Activated naive CD8-positive, alpha-beta T cell treated with anti-CD3 and anti-CD28 coated beads, Interleukin-2, amount 10 ng/mL, durations not matched to agents 7 days and 5 days (primary cell): ENCODE measurements around the gene SSU72. TPM values are rescaled to one million over a fixed set of nuclear protein-coding genes. Genes with fewer than 3 reads are reported as not detected.

Experiments used
- ATAC-seq: fragments of 150-1000 bp; cut with Tn5 transposase; one replicate; pipeline ENCODE4 v1.10.0; 2021; ENCODE audit warnings: low read depth, moderate library complexity
- POLR2A ChIA-PET: fragments of 350-600 bp; sonication (Branson Sonifier 250); formaldehyde crosslinking; loops from one replicate; lab custom pipeline; 2021; ENCODE audit warnings: antibody characterized with exemption; lab: Charles Lee
- DNase-seq: peaks from one replicate; pipeline ENCODE4 v3.0.0; 2021
- H3K27ac Mint-ChIP-seq: one replicate; pipeline ENCODE4 v1.8.0; 2022; ENCODE audit warnings: mild to moderate bottlenecking, mixed read lengths
- H3K27me3 Mint-ChIP-seq: one replicate; pipeline ENCODE4 v1.8.0; 2022; ENCODE audit warnings: mild to moderate bottlenecking, moderate library complexity, mixed read lengths
- H3K36me3 Mint-ChIP-seq: one replicate; pipeline ENCODE4 v1.8.0; 2021; ENCODE audit warnings: mild to moderate bottlenecking, mixed read lengths
- H3K4me1 Mint-ChIP-seq: one replicate; pipeline ENCODE4 v1.8.0; 2021; ENCODE audit warnings: mixed read lengths
- H3K4me3 Mint-ChIP-seq: one replicate; pipeline ENCODE4 v1.8.0; 2022; ENCODE audit warnings: mild to moderate bottlenecking, moderate library complexity, mixed read lengths
- H3K9me3 Mint-ChIP-seq: one replicate; pipeline ENCODE4 v1.8.0; 2021; ENCODE audit warnings: mixed read lengths
- total RNA-seq, 2 experiments: library from RNA; stranded (reverse); gene quantifications; one replicate each; pipeline ENCODE4 v1.2.3, GENCODE V29; 2021

SSU72 gene
- total RNA-seq, 2 experiments from 2014 or later = 118 TPM

DNA sequence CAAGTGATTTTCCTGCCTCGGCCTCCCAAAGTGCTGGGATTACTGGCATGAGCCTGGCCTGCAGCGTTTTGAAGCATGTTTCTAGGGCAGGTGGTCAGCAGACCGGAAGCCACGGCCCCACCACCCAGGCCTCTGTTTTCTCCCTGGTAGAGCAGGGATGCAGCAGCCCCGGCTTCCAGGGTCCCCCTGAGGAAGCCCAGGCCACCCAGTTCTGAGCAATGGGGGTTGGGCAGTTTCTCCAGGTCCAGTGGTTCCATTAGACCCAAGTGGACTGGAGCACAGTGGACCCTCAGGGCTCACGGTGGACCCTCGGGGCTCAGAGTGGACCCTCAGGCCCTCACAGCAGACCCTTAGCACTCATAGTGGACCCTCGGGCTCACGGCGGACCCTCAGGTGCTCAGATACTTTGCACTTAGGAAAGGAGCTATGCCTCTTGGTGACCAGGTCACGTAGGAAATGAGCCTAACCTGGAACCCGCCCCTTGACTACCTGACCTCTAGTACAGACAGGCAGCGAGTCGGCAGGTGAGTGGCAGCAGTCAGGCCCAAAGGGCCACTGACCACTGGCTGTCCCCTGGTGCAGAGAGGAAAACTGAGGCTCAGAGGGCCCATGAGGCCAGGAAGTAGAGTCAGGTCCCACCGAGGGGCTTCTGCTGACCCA lies 29.8 kb upstream of the SSU72 start:
- Mint-ChIP-seq H3K27ac (peak overlapping the region; percentile 32), H3K27me3 (peaks cover 3% of the 10 kb centered on the region), H3K4me1 (peaks cover 8% of the 10 kb centered on the region), H3K9me3 (no peaks in the 10 kb centered on the region), H3K4me3 (no peak overlapping the region), H3K36me3 (no peaks in the 10 kb centered on the region)
- POLR2A ChIA-PET = interaction anchor here (0.7 to 1.1 kb wide), 2 partner anchors 10 to 539 kb away, joined by 5 to 10 read pairs; partner anchors contain the start of gene MIB2
- DNase-seq = no peak
- no peak for ATAC-seq

DNA sequence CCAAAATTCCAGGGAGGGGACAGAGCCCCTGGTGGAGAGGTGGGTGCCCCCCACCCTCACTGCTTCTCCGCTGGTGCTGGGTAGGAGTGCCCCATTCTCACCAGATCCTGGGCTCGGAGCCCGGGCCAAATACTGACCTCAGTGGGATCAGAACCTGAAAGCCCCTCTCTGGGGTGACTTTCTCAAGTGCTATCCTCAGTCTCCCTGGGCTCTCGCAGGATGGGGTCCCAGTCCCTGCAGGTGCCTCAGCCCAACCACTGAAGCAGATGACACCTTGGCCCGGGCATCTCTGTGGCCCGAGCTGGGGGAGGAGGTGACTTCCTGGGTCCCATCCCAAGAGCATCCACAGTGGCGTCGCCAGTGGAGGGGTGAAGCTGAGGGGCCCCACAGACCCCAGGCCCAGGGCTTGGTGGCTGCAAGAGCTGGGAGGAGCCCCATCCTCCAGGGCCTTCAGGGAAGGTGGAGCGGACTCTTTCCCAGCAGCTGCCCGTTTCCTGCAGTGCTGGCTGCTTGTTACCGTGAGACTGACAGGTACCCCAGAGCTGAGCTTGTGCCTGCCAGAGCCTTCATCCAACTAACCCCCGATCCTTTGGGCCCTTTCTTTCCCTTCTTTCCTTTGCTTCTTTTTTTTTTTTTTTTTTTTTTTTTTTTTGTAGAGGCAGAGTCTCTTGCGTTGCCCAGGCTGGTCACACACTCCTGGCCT lies 29.2 kb upstream of the SSU72 start:
- H3K9me3 Mint-ChIP-seq = no peaks in the 10 kb centered on the region
- peak; percentile 33 for DNase-seq
- POLR2A ChIA-PET = interaction anchor here (0.7 to 2.6 kb wide), 3 partner anchors 11 to 538 kb away, joined by 5 to 8 read pairs (median 5); partner anchors contain the start of gene MIB2
- H3K27me3 Mint-ChIP-seq = peaks cover 5% of the 10 kb centered on the region
- no peak for ATAC-seq
- no peak overlapping the region for H3K4me3 Mint-ChIP-seq
- no peak overlapping the region for H3K27ac Mint-ChIP-seq
- H3K36me3 Mint-ChIP-seq = no peaks in the 10 kb centered on the region
- H3K4me1 Mint-ChIP-seq = peaks cover 10% of the 10 kb centered on the region

DNA sequence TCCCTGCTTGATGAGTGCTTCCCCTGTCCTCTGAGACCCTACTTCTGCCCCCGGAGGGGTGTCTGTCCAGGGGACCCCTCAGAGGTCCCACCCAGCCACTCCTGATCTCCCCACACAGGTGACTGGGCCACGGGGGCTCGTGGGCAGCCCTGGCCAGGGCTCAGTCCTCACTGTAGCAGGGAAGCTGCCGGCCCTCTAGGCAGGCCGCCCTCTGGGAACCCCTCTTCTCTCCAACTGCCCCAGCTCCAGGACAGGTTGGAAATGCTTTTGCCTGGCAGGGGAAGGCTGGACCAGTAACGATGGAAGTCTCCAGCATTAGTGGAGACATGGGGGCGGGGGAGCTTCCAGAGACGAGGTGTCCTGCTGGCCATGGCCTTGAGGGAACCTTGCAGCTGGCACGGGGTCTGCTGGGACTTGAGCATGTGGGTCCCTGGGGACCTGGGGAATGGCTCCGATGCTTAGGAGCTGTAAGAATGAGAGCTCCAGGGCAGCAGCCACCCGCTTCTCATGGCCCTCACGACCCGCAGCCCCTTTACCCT lies 28.4 kb upstream of the SSU72 start:
- Mint-ChIP-seq H3K9me3 (no peaks in the 10 kb centered on the region), H3K4me1 (peaks cover 10% of the 10 kb centered on the region), H3K4me3 (no peak overlapping the region), H3K27me3 (peaks cover 9% of the 10 kb centered on the region), H3K27ac (no peak overlapping the region), H3K36me3 (no peaks in the 10 kb centered on the region)
- POLR2A ChIA-PET = interaction anchor here (1.1 to 2.6 kb wide), 2 partner anchors 12 to 23 kb away, joined by 5 to 8 read pairs; partner anchors contain the start of gene MIB2
- ATAC-seq (no peak), DNase-seq (peak; percentile 34)

DNA sequence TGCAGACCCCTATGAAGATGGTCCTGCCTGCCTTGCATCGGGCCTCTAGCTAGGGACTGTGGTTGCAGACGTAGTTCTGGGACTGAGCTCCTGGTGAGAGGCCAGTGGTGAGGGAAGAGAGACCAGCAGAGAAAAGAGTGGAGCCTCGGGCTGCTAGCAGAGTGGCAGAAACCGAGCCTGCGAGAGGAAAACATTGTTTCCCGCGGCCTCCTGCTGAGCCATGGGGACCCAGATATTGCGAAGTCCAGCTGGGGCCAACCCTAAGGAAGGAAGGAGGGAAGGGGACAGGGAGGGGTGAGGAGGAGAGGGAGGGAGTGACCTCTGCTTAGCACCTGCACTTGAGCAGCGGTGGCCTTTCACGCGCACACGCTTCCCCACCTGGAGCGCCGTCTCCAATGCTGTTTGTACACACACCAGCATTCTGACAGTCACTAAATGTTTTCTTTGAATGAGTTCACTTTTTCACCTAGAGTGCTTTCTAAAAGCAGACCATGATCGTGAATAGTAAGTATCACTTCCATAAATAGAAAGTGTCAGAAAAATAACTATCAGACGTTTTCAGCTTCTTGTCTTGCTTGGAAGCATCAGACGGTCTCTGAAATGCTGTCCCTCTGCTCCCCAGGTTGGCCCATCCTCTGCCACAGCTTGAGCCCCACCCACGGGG lies 27.8 kb upstream of the SSU72 start:
- no peak overlapping the region for H3K27ac Mint-ChIP-seq
- no peak overlapping the region for H3K4me3 Mint-ChIP-seq
- no peak for DNase-seq
- H3K9me3 Mint-ChIP-seq = no peaks in the 10 kb centered on the region
- ATAC-seq = no peak
- H3K27me3 Mint-ChIP-seq = peaks cover 9% of the 10 kb centered on the region
- H3K36me3 Mint-ChIP-seq = no peaks in the 10 kb centered on the region
- H3K4me1 Mint-ChIP-seq = peaks cover 9% of the 10 kb centered on the region
- POLR2A ChIA-PET = interaction anchor here (2.6 kb wide), 1 partner anchor 13 kb away, joined by 8 read pairs; the partner anchor contains the start of gene MIB2

DNA sequence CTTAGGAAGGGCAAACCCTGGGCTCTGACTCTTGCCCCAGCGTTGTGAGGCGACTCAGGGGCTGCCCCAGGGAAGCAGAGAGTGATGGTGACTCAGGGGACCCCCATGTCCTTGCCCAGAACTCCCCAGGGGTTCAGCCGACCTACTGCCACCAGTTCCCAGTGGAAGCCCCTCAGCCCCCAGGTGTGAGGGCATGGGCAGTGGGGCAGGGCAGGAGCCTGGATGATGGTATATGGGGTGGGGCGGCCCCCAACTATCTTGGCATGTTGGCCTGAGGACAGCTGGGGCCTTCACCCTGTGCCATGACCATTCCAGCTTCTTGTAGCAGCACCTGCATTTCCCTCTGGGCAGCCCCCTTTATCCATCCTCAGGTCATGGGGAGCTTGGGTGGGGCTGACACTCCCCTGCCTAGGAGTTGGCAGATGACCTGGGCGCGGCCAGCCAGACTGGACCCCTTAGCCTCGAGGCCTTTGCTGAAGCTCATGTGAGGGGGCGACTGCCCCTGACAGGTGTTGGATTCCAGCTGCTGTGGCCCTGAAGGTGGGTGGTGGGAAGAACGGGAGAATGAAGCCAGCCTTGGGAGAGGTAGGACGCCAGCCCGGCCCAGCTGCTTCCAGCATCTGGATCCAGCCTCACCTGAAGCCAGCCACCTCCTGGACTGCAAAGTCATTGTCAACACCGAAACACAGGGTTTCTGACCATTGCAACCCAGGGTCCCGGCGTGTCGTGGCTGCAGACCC lies 27.1 kb upstream of the SSU72 start:
- DNase-seq (no peak), ATAC-seq (no peak)
- Mint-ChIP-seq H3K4me3 (no peak overlapping the region), H3K9me3 (no peaks in the 10 kb centered on the region), H3K36me3 (no peaks in the 10 kb centered on the region), H3K27ac (no peak overlapping the region), H3K27me3 (peaks cover 9% of the 10 kb centered on the region), H3K4me1 (peaks cover 4% of the 10 kb centered on the region)
- POLR2A ChIA-PET = interaction anchor here (2.6 kb wide), 1 partner anchor 13 kb away, joined by 8 read pairs; the partner anchor contains the start of gene MIB2

DNA sequence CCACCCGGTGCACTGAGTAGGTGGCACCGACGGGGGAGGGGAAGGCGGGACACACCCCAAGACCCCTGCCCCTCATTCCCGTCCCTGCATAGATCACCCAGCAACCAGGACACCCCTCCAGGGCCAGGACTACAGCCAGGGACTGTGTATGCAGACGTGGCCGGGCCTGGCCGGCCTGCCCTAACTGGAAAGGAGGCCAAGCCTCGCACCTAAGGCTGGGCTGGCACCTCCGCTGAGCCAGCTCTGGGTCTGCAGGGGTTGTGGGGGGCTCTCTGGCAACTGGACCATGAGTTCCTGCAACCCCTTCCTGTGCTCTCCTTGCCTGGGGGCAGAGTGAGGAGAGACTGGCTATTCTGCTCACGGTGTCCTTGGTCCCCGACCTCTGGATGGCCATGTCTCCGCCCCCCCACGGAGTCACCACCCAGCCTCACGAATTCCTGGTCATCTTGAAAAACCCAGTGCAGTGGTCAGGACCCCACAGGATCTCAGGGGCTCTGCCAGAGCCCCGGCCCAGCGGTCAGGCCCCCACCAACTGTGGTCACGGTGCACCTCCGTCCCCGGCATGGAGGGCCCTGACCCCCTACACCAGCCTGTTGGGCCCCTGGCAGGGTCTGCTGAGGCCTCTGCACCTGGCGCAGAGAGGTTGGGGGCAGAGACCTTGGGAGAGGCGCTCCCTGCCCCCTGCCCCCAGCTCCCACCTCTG lies 26.3 kb upstream of the SSU72 start:
- Mint-ChIP-seq H3K4me3 (peak overlapping the region; percentile 58), H3K36me3 (no peaks in the 10 kb centered on the region), H3K27ac (no peak overlapping the region), H3K4me1 (peaks cover 4% of the 10 kb centered on the region), H3K27me3 (peaks cover 9% of the 10 kb centered on the region), H3K9me3 (no peaks in the 10 kb centered on the region)
- DNase-seq (peak; percentile 35), ATAC-seq (no peak)
- POLR2A ChIA-PET = interaction anchor here (2.6 kb wide), 1 partner anchor 14 kb away, joined by 8 read pairs; the partner anchor contains the start of gene MIB2

DNA sequence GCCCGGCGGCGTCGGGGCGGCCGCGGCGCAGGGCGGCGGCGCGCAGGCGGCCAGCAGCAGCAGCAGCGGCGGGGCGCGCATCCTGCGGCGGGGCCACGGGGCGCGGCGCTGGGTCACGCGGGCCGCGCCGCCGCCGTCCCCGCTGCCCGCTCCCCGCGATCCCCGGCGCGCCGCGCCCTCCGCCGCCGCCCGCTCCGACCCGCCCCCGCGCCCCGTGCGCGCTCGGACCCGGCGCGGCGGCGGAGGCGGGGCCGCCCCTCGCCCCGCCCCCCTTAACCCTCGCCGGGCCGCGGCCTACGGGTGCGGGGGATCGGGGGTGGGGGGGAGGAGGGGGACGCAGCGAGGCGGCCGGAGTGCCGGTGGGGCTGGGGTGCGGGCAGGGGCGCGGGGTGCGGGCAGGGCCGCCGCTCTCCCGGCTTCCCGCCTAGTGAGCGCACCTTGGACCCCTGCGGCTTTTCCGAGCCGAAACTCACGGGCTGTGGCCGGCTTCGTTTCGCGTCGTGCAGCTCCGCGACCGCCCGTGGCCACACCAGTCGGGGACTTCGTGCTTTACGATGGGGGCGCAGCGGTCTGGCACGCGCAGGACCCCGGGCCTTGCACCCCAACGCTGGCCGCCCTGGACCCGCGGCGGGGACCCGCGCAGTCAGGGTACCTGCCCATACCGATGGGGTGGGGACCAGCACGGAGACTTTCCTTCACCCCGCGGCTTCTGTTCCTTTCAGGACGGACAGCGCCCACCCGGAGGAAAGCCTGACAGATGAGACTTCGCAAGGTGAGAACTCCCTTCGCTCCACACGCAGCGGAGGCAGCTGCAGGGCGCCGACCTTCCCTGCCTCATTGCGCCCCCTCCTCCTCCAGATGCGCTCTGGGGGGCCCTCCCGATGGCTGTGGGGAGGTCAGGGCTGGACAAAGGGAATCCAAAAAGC lies 25.5 kb upstream of the SSU72 start, which contains the start of gene FNDC10:
Gene FNDC10 (minus strand): TSS at position 201 of the 926 bp plus-strand sequence. CDS start 120 bp downstream, at position 81.
- Mint-ChIP-seq H3K4me1 (peaks cover 4% of the 10 kb centered on the region), H3K4me3 (peak within 1 kb of the TSS; percentile 78), H3K9me3 (no peaks in the 10 kb centered on the region), H3K36me3 (no peaks in the 10 kb centered on the region), H3K27ac (peak within 1 kb of the TSS; percentile 71), H3K27me3 (peaks cover 9% of the 10 kb centered on the region)
- no peak for ATAC-seq
- peak; percentile 47 for DNase-seq
- POLR2A ChIA-PET = no interaction called here

DNA sequence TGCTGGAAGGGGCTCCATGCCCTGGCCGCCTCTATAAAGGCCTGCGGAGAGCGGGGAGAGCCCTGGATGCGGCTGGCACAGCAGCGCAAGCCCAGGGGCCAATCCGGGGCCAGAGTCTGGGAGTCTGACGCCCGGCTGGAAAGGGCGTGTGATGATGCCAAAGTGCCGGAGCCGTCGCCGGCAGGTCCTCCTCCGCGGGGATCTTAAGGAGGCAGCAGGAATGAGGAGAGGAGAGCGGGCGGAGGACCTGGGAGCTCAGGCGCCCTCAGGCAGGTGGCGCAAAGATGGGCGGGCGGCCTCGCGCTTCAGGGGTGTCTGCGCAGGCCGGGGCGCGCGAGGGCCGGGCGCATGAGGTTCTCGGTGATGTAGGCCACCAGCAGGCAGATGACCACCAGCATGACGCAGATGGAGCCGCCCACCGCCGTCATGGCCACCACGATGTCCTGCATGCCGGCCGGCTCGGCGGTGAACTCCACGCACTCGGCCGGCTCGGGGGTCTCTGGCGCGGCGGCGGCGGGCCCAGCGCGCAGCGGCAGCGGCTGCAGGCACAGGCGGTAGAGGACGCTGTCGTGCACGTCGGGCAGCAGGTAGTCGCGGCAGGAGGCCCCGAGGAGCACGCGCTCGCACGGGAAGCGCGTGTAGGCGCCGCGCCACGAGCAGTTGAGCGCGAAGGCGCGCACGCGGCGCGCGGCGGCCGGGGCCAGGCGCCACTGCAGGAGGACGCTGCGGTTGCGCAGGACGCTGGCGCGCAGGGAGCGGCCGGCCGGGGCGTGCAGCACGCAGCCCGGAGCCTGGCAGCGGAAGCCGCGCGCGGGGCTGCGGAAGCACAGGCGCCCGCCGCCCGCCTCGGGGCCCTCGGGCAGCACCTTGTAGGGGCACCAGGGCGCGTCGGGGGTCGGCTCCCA lies 24.6 kb upstream of the SSU72 start:
- peak; percentile 71 for DNase-seq
- Mint-ChIP-seq H3K4me1 (peaks cover 4% of the 10 kb centered on the region), H3K4me3 (peak overlapping the region; percentile 78), H3K27ac (peak overlapping the region; percentile 71), H3K27me3 (peaks cover 9% of the 10 kb centered on the region), H3K36me3 (no peaks in the 10 kb centered on the region), H3K9me3 (no peaks in the 10 kb centered on the region)
- ATAC-seq = peak; percentile 55
- POLR2A ChIA-PET = no interaction called here

DNA sequence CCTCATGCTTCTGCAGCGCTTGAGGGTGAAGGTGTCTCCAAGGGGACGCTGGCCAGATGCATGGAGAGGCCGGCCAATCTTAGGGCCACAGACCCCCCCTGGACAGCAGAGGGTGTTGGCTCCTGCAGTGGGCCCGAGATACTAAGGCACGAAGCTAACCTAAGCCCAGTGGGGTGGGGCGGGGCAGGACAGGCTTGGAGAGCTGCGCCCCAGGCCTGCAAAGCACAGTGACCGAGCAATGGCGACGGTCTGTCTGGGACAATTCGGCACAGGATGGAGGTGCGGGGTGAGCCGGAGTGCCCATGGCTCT lies 24.0 kb upstream of the SSU72 start:
- peaks cover 4% of the 10 kb centered on the region for H3K4me1 Mint-ChIP-seq
- peak overlapping the region; percentile 78 for H3K4me3 Mint-ChIP-seq
- ATAC-seq = no peak
- DNase-seq = peak; percentile 37
- POLR2A ChIA-PET = interaction anchor here (1.1 to 2.1 kb wide), 2 partner anchors 15 to 17 kb away, joined by 3 to 8 read pairs; no protein-coding TSS in a partner anchor
- peak overlapping the region; percentile 71 for H3K27ac Mint-ChIP-seq
- no peaks in the 10 kb centered on the region for H3K9me3 Mint-ChIP-seq
- H3K36me3 Mint-ChIP-seq = no peaks in the 10 kb centered on the region
- H3K27me3 Mint-ChIP-seq = peaks cover 9% of the 10 kb centered on the region

DNA sequence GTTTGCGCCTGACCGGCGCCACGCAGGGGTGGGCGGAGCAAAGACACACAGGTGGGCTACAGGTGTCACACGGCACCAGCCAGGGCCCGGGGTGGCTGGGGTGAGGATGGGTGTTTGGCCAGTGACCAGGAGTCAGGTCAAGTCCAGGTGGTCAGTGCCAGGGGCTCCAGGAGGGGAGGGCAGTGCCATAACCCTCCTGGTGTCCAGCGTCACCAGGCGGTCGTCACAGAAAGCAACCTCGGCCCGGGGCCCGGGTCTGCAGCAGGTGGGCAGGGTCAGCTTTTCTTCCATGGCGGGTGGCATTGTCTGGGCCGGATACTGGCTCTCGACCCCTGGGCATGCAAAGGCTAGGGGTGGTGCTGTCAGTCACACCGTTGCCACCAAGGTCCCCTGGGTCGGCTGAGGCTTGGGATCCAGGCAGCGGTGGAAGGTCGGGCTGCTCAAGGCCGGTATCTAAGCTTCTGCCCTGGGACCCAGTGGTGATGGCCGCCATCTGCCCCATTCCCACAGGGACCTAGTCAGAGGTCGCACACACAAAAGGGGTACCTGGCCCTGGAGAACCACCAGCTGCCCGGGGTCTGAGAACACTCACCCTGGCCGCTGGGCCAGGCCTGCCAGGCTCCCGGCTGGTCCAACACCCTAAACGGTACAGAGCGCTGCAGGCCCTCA lies 23.5 kb upstream of the SSU72 start:
- ATAC-seq = no peak
- H3K4me3 Mint-ChIP-seq = no peak overlapping the region
- POLR2A ChIA-PET = interaction anchor here (1.1 to 2.1 kb wide), 2 partner anchors 16 to 18 kb away, joined by 3 to 8 read pairs; no protein-coding TSS in a partner anchor
- H3K4me1 Mint-ChIP-seq = peaks cover 4% of the 10 kb centered on the region
- no peaks in the 10 kb centered on the region for H3K9me3 Mint-ChIP-seq
- no peaks in the 10 kb centered on the region for H3K36me3 Mint-ChIP-seq
- H3K27ac Mint-ChIP-seq = no peak overlapping the region
- DNase-seq = peak; percentile 32
- H3K27me3 Mint-ChIP-seq = peaks cover 9% of the 10 kb centered on the region
